ENCODE measurements around the gene MYL6B.
"Not testable (repeated sequence)": the region's sequence is repeated elsewhere in the genome, so short reads cannot be mapped to it uniquely, and the experiment has no call there.

MYL6B gene

GRCh38 chr12:56189918-56190694, 37.7 kb downstream of the MYL6B start:
- Histone ChIP-seq H3K4me1 (peaks cover 6% of the 10 kb centered on the region), H3K27me3 (ENCODE audit: control insufficient read depth, insufficient read depth, low read length) (no peaks in the 10 kb centered on the region), H3K36me3 (ENCODE audit: control insufficient read depth, insufficient read depth, low read length) (no peaks in the 10 kb centered on the region), H3K9me3 (ENCODE audit: control insufficient read depth, low read length) (no peaks in the 10 kb centered on the region), H3K4me3 (ENCODE audit: low read depth, low read length) (peak overlapping the region; percentile 73), H3K4me2 (ENCODE audit: low read length) (peak overlapping the region; percentile 80), H3K9ac (peak overlapping the region; percentile 43), H3K27ac (peak overlapping the region; percentile 94), H3K79me2 (peaks cover 10% of the 10 kb centered on the region), H2AFZ (peak overlapping the region; percentile 100)
- TF ChIP-seq CTCF (IDR thresholded peaks at IDR 0.05): no peak

GRCh38 chr12:56190695-56191155, 38.3 kb downstream of the MYL6B start:
- H3K36me3 ChIP-seq (ENCODE audit: control insufficient read depth, insufficient read depth, low read length): no peaks in the 10 kb centered on the region
- H3K79me2 ChIP-seq: peaks cover 10% of the 10 kb centered on the region
- peak overlapping the region; percentile 94 for H3K27ac ChIP-seq
- H3K4me2 ChIP-seq (ENCODE audit: low read length): peak overlapping the region; percentile 80
- H3K4me3 ChIP-seq (ENCODE audit: low read depth, low read length): peak overlapping the region; percentile 73
- peaks cover 6% of the 10 kb centered on the region for H3K4me1 ChIP-seq
- H3K9ac ChIP-seq: no peak overlapping the region
- no peaks in the 10 kb centered on the region for H3K27me3 ChIP-seq (ENCODE audit: control insufficient read depth, insufficient read depth, low read length)
- TF ChIP-seq CTCF (IDR thresholded peaks at IDR 0.05): no peak
- H2AFZ ChIP-seq: peak overlapping the region; percentile 100
- H3K9me3 ChIP-seq (ENCODE audit: control insufficient read depth, low read length): no peaks in the 10 kb centered on the region

- Histone ChIP-seq H3K4me3 (ENCODE audit: low read depth, low read length) (no peak overlapping the region), H3K4me1 (peaks cover 6% of the 10 kb centered on the region), H2AFZ (no peak overlapping the region), H3K27ac (no peak overlapping the region), H3K9me3 (ENCODE audit: control insufficient read depth, low read length) (no peaks in the 10 kb centered on the region), H3K79me2 (peaks cover 10% of the 10 kb centered on the region), H3K4me2 (ENCODE audit: low read length) (no peak overlapping the region), H3K9ac (no peak overlapping the region), H3K27me3 (ENCODE audit: control insufficient read depth, insufficient read depth, low read length) (no peaks in the 10 kb centered on the region), H3K36me3 (ENCODE audit: control insufficient read depth, insufficient read depth, low read length) (no peaks in the 10 kb centered on the region)
- TF ChIP-seq CTCF (IDR thresholded peaks at IDR 0.05): no peak
These were observed 40.2 kb downstream of the MYL6B start for GRCh38 chr12:56192582-56192981.

GRCh38 chr12:56193025-56193578, 40.7 kb downstream of the MYL6B start:
- Histone ChIP-seq H3K9me3 (ENCODE audit: control insufficient read depth, low read length) (no peaks in the 10 kb centered on the region), H3K36me3 (ENCODE audit: control insufficient read depth, insufficient read depth, low read length) (no peaks in the 10 kb centered on the region), H3K9ac (no peak overlapping the region), H3K79me2 (peaks cover 10% of the 10 kb centered on the region), H3K27me3 (ENCODE audit: control insufficient read depth, insufficient read depth, low read length) (no peaks in the 10 kb centered on the region), H3K4me2 (ENCODE audit: low read length) (no peak overlapping the region), H3K27ac (no peak overlapping the region), H2AFZ (peak overlapping the region; percentile 77), H3K4me1 (peaks cover 6% of the 10 kb centered on the region), H3K4me3 (ENCODE audit: low read depth, low read length) (no peak overlapping the region)
- peak; percentile 95 for TF ChIP-seq CTCF (IDR thresholded peaks at IDR 0.05)

GRCh38 chr12:56196818-56197550, 44.6 kb downstream of the MYL6B start:
- H3K27ac ChIP-seq; H3K79me2 ChIP-seq; H3K9ac ChIP-seq; H3K27me3 ChIP-seq (ENCODE audit: control insufficient read depth, insufficient read depth, low read length); H3K9me3 ChIP-seq (ENCODE audit: control insufficient read depth, low read length); H3K4me2 ChIP-seq (ENCODE audit: low read length); H3K4me3 ChIP-seq (ENCODE audit: low read depth, low read length); H2AFZ ChIP-seq; H3K36me3 ChIP-seq (ENCODE audit: control insufficient read depth, insufficient read depth, low read length); H3K4me1 ChIP-seq: not testable (repeated sequence)

Measured in parathyroid adenoma (tissue), 2 donors.